HG03432 (cell line): Measurements from ENCODE around the gene ARFGEF2.
"Not testable (repeated sequence)": the region's sequence is repeated elsewhere in the genome, so short reads cannot be mapped to it uniquely, and the experiment has no call there.

Experiments
- ATAC-seq: cut with Tn5 transposase; IDR thresholded peaks from one replicate; pipeline ENCODE4 v1.9.1; 2021; ENCODE audit warnings: mild to moderate bottlenecking, moderate library complexity; ENCODE audit not compliant: unreplicated experiment

The ARFGEF2 gene

GRCh38 chr20:48949304-48950170, 28.0 kb downstream of the ARFGEF2 start:
- ATAC-seq: no peak

- no peak for ATAC-seq
Observed at GRCh38 chr20:48951041-48951440, 29.5 kb downstream of the ARFGEF2 start.

GRCh38 chr20:48951646-48952045, 30.1 kb downstream of the ARFGEF2 start:
- no peak for ATAC-seq

- no peak for ATAC-seq
Observed at GRCh38 chr20:48952656-48953055, 31.1 kb downstream of the ARFGEF2 start.

GRCh38 chr20:48953653-48954052, 32.1 kb downstream of the ARFGEF2 start:
- no peak for ATAC-seq

- ATAC-seq: no peak
Observed at GRCh38 chr20:48956052-48956451, 34.5 kb downstream of the ARFGEF2 start.

- ATAC-seq: no peak
Observed at GRCh38 chr20:48957053-48957481, 35.6 kb downstream of the ARFGEF2 start.

GRCh38 chr20:48957533-48957932, 36.0 kb downstream of the ARFGEF2 start:
- no peak for ATAC-seq

- no peak for ATAC-seq
Observed at GRCh38 chr20:48958743-48959142, 37.2 kb downstream of the ARFGEF2 start.

- no peak for ATAC-seq
Observed at GRCh38 chr20:48959899-48960550, 38.5 kb downstream of the ARFGEF2 start.

GRCh38 chr20:48962421-48962820, 40.9 kb downstream of the ARFGEF2 start:
- no peak for ATAC-seq

- no peak for ATAC-seq
Observed at GRCh38 chr20:48962976-48963771, 41.7 kb downstream of the ARFGEF2 start.

- ATAC-seq: no peak
Observed at GRCh38 chr20:48965189-48965910, 43.8 kb downstream of the ARFGEF2 start.

GRCh38 chr20:48970681-48971365, 49.3 kb downstream of the ARFGEF2 start:
- no peak for ATAC-seq

- no peak for ATAC-seq
Observed at GRCh38 chr20:48971956-48972355, 50.4 kb downstream of the ARFGEF2 start.

- no peak for ATAC-seq
Observed at GRCh38 chr20:48972816-48973215, 51.3 kb downstream of the ARFGEF2 start.

- no peak for ATAC-seq
Observed at GRCh38 chr20:48975955-48976354, 54.4 kb downstream of the ARFGEF2 start.

- ATAC-seq: not testable (repeated sequence)
Observed at GRCh38 chr20:48979980-48980379, 58.5 kb downstream of the ARFGEF2 start.

GRCh38 chr20:48983423-48984400, 62.2 kb downstream of the ARFGEF2 start:
- no peak for ATAC-seq
